ENCODE data around the gene MAGI3.

The MAGI3 gene

GRCh38 chr1:113579256-113580018, 189.1 kb downstream of the MAGI3 start:
- H3K27ac ChIP-seq (ENCODE audit: extremely low read depth, low read depth, low read length), result no peak overlapping the region

GRCh38 chr1:113581323-113581722, 191.0 kb downstream of the MAGI3 start:
- Histone ChIP-seq H3K36me3 (ENCODE audit: control insufficient read depth in 2 of 2, insufficient read depth in 1 of 2, low read length in 2 of 2) (peaks cover 0 to 3% of the 10 kb centered on the region in 2 experiments; a peak in 1 of 3 replicates), H3K27ac (ENCODE audit: extremely low read depth, low read depth, low read length) (no peak overlapping the region), H3K4me3 (ENCODE audit: low read depth, low read length) (no peak overlapping the region), H3K9me3 (ENCODE audit: control insufficient read depth, insufficient read depth, low read depth, low read length) (no peaks in the 10 kb centered on the region), H3K4me1 (ENCODE audit: control insufficient read depth, insufficient read depth, low read length) (no peaks in the 10 kb centered on the region)
- ChIA-PET CTCF (no interaction called here), POLR2A (no interaction called here)
- TF ChIP-seq, protein P1, sequence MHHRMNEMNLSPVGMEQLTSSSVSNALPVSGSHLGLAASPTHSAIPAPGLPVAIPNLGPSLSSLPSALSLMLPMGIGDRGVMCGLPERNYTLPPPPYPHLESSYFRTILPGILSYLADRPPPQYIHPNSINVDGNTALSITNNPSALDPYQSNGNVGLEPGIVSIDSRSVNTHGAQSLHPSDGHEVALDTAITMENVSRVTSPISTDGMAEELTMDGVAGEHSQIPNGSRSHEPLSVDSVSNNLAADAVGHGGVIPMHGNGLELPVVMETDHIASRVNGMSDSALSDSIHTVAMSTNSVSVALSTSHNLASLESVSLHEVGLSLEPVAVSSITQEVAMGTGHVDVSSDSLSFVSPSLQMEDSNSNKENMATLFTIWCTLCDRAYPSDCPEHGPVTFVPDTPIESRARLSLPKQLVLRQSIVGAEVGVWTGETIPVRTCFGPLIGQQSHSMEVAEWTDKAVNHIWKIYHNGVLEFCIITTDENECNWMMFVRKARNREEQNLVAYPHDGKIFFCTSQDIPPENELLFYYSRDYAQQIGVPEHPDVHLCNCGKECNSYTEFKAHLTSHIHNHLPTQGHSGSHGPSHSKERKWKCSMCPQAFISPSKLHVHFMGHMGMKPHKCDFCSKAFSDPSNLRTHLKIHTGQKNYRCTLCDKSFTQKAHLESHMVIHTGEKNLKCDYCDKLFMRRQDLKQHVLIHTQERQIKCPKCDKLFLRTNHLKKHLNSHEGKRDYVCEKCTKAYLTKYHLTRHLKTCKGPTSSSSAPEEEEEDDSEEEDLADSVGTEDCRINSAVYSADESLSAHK (tag by site-specific recombination; IDR thresholded peaks at IDR 0.05), result no peak
- TF ChIP-seq ZNF837 (tag by site-specific recombination; IDR thresholded peaks at IDR 0.05), result no peak
- TF ChIP-seq PRDM1 (tag by site-specific recombination; IDR thresholded peaks at IDR 0.05), result peak; percentile 92
- TF ChIP-seq TCF7L2 (IDR thresholded peaks at IDR 0.05; ENCODE audit: borderline replicate concordance, low read depth, low read length), result no peak
- no peak for TF ChIP-seq ZNF747 (tag by site-specific recombination; IDR thresholded peaks at IDR 0.05)
- no peak for TF ChIP-seq EGR2 (tag by site-specific recombination; IDR thresholded peaks at IDR 0.05; ENCODE audit: low read depth)
- TF ChIP-seq IKZF3 (tag by site-specific recombination; IDR thresholded peaks at IDR 0.05), result no peak

More at GRCh38 chr1:113579256-113580018, 189.1 kb downstream of the MAGI3 start:
- Histone ChIP-seq H3K36me3 (ENCODE audit: control insufficient read depth in 2 of 2, insufficient read depth in 1 of 2, low read length in 2 of 2) (no peaks in the 10 kb centered on the region), H3K4me1 (ENCODE audit: control insufficient read depth, insufficient read depth, low read length) (no peaks in the 10 kb centered on the region), H3K4me3 (ENCODE audit: low read depth, low read length) (no peak overlapping the region), H3K9me3 (ENCODE audit: control insufficient read depth, insufficient read depth, low read depth, low read length) (no peaks in the 10 kb centered on the region)
- TF ChIP-seq EGR2 (tag by site-specific recombination; IDR thresholded peaks at IDR 0.05; ENCODE audit: low read depth), result no peak
- no peak for TF ChIP-seq ZNF830 (tag by site-specific recombination; IDR thresholded peaks at IDR 0.05; ENCODE audit: low read depth)
- TF ChIP-seq ZNF10 (tag by site-specific recombination; IDR thresholded peaks at IDR 0.05), result no peak
- no peak for TF ChIP-seq PRDM6 (tag by site-specific recombination; IDR thresholded peaks at IDR 0.05)
- POLR2A ChIA-PET, result no interaction called here
- CTCF ChIA-PET, result interaction anchor here (0.7 to 1.3 kb wide), 2 partner anchors 12 to 86 kb away, joined by 3 read pairs; no protein-coding TSS in a partner anchor

GRCh38 chr1:113582084-113582483, 191.8 kb downstream of the MAGI3 start:
- no peaks in the 10 kb centered on the region for H3K4me1 ChIP-seq (ENCODE audit: control insufficient read depth, insufficient read depth, low read length)
- ChIA-PET CTCF (no interaction called here), POLR2A (no interaction called here)
- peaks cover 0 to 3% of the 10 kb centered on the region in 2 experiments; a peak in 1 of 3 replicates for H3K36me3 ChIP-seq (ENCODE audit: control insufficient read depth in 2 of 2, insufficient read depth in 1 of 2, low read length in 2 of 2)
- H3K9me3 ChIP-seq (ENCODE audit: control insufficient read depth, insufficient read depth, low read depth, low read length), result no peaks in the 10 kb centered on the region
- H3K4me3 ChIP-seq (ENCODE audit: low read depth, low read length), result no peak overlapping the region
- H3K27ac ChIP-seq (ENCODE audit: extremely low read depth, low read depth, low read length), result no peak overlapping the region
- TF ChIP-seq ZNF791 (tag by site-specific recombination; IDR thresholded peaks at IDR 0.05) (no peak), ZSCAN23 (tag by site-specific recombination; IDR thresholded peaks at IDR 0.05) (no peak), ZNF768 (tag by site-specific recombination; IDR thresholded peaks at IDR 0.05) (no peak), ZNF266 (tag by site-specific recombination; IDR thresholded peaks at IDR 0.05; ENCODE audit: low read depth) (no peak), ZNF677 (tag by site-specific recombination; IDR thresholded peaks at IDR 0.05) (no peak), ZNF37A (tag by site-specific recombination; IDR thresholded peaks at IDR 0.05) (no peak), ELK4 (IDR thresholded peaks at IDR 0.05; ENCODE audit: borderline replicate concordance, low read depth, low read length) (no peak), ZNF623 (tag by site-specific recombination; IDR thresholded peaks at IDR 0.05) (no peak), ZNF184 (tag by site-specific recombination; IDR thresholded peaks at IDR 0.05) (no peak)
- TF ChIP-seq, protein P2, sequence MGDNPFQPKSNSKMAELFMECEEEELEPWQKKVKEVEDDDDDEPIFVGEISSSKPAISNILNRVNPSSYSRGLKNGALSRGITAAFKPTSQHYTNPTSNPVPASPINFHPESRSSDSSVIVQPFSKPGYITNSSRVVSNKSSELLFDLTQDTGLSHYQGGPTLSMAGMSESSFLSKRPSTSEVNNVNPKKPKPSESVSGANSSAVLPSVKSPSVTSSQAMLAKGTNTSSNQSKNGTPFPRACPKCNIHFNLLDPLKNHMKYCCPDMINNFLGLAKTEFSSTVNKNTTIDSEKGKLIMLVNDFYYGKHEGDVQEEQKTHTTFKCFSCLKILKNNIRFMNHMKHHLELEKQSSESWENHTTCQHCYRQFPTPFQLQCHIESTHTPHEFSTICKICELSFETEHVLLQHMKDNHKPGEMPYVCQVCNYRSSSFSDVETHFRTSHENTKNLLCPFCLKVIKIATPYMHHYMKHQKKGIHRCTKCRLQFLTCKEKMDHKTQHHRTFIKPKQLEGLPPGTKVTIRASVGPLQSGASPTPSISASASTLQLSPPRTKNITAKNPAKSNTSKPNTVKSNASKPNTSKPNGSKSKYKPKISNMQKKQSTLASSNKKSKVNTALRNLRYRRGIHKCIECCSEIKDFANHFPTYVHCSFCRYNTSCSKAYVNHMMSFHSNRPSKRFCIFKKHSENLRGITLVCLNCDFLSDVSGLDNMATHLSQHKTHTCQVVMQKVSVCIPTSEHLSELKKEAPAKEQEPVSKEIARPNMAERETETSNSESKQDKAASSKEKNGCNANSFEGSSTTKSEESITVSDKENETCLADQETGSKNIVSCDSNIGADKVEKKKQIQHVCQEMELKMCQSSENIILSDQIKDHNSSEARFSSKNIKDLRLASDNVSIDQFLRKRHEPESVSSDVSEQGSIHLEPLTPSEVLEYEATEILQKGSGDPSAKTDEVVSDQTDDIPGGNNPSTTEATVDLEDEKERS (tag by site-specific recombination; IDR thresholded peaks at IDR 0.05), result no peak
- TF ChIP-seq, protein P3, sequence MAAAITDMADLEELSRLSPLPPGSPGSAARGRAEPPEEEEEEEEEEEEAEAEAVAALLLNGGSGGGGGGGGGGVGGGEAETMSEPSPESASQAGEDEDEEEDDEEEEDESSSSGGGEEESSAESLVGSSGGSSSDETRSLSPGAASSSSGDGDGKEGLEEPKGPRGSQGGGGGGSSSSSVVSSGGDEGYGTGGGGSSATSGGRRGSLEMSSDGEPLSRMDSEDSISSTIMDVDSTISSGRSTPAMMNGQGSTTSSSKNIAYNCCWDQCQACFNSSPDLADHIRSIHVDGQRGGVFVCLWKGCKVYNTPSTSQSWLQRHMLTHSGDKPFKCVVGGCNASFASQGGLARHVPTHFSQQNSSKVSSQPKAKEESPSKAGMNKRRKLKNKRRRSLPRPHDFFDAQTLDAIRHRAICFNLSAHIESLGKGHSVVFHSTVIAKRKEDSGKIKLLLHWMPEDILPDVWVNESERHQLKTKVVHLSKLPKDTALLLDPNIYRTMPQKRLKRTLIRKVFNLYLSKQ (tag by site-specific recombination; IDR thresholded peaks at IDR 0.05; ENCODE audit: borderline replicate concordance), result no peak
